ENCODE measurements around the gene TXNL4A. TPM values are rescaled to one million over a fixed set of nuclear protein-coding genes. Genes with fewer than 3 reads are reported as not detected.

TXNL4A gene
- total RNA-seq, 1 donor from 2014 or later: 190 TPM

GRCh38 chr18:79985172-79985571 lies 3.2 kb downstream of the TXNL4A start:
- peaks cover 26% of the 10 kb centered on the region for H3K36me3 Mint-ChIP-seq (ENCODE audit: low read depth)
- no peaks in the 10 kb centered on the region for H3K27me3 Mint-ChIP-seq (ENCODE audit: insufficient read depth)
- DNase-seq (ENCODE audit: low spot score): no peak
- H3K4me1 Mint-ChIP-seq (ENCODE audit: low read depth): peaks cover 47% of the 10 kb centered on the region
- no peaks in the 10 kb centered on the region for H3K9me3 Mint-ChIP-seq
- H3K27ac Mint-ChIP-seq: no peak overlapping the region
- peak overlapping the region; percentile 72 for H3K4me3 Mint-ChIP-seq
- intact Hi-C loops (cut with micrococcal nuclease): loop anchor here (5.0 to 10.0 kb wide), 2 partner anchors 190 to 578 kb away; partner anchors contain the start of gene KCNG2

GRCh38 chr18:79983793-79984192 lies 4.6 kb downstream of the TXNL4A start:
- peaks cover 58% of the 10 kb centered on the region for H3K4me1 Mint-ChIP-seq (ENCODE audit: low read depth)

GRCh38 chr18:79983253-79983652 lies 5.1 kb downstream of the TXNL4A start:
- no peaks in the 10 kb centered on the region for H3K9me3 Mint-ChIP-seq
- H3K27me3 Mint-ChIP-seq (ENCODE audit: insufficient read depth): no peaks in the 10 kb centered on the region
- peaks cover 32% of the 10 kb centered on the region for H3K36me3 Mint-ChIP-seq (ENCODE audit: low read depth)
- H3K27ac Mint-ChIP-seq: no peak overlapping the region
- no peak for DNase-seq (ENCODE audit: low spot score)
- peaks cover 58% of the 10 kb centered on the region for H3K4me1 Mint-ChIP-seq (ENCODE audit: low read depth)
- intact Hi-C loops (cut with micrococcal nuclease): loop anchor here (10.0 kb wide), 1 partner anchor 188 kb away; the partner anchor contains the start of gene KCNG2
- no peak overlapping the region for H3K4me3 Mint-ChIP-seq

More at GRCh38 chr18:79983793-79984192, 4.6 kb downstream of the TXNL4A start:
- DNase-seq (ENCODE audit: low spot score): no peak
- peak overlapping the region; percentile 18 for H3K27ac Mint-ChIP-seq
- intact Hi-C loops (cut with micrococcal nuclease): loop anchor here (10.0 kb wide), 1 partner anchor 189 kb away; the partner anchor contains the start of gene KCNG2
- no peaks in the 10 kb centered on the region for H3K27me3 Mint-ChIP-seq (ENCODE audit: insufficient read depth)
- peaks cover 32% of the 10 kb centered on the region for H3K36me3 Mint-ChIP-seq (ENCODE audit: low read depth)
- H3K9me3 Mint-ChIP-seq: no peaks in the 10 kb centered on the region
- H3K4me3 Mint-ChIP-seq: no peak overlapping the region

- no peaks in the 10 kb centered on the region for H3K9me3 Mint-ChIP-seq
- peak overlapping the region; percentile 59 for H3K27ac Mint-ChIP-seq
- intact Hi-C loops (cut with micrococcal nuclease): loop anchor here (10.0 kb wide), 1 partner anchor 188 kb away; the partner anchor contains the start of gene KCNG2
- no peak overlapping the region for H3K4me3 Mint-ChIP-seq
- DNase-seq (ENCODE audit: low spot score): no peak
- peaks cover 36% of the 10 kb centered on the region for H3K36me3 Mint-ChIP-seq (ENCODE audit: low read depth)
- no peaks in the 10 kb centered on the region for H3K27me3 Mint-ChIP-seq (ENCODE audit: insufficient read depth)
- peaks cover 58% of the 10 kb centered on the region for H3K4me1 Mint-ChIP-seq (ENCODE audit: low read depth)
Measured at GRCh38 chr18:79982736-79983135, 5.6 kb downstream of the TXNL4A start.

GRCh38 chr18:79980585-79980984 lies 7.8 kb downstream of the TXNL4A start:
- H3K27me3 Mint-ChIP-seq (ENCODE audit: insufficient read depth): no peaks in the 10 kb centered on the region
- no peak for DNase-seq (ENCODE audit: low spot score)
- H3K36me3 Mint-ChIP-seq (ENCODE audit: low read depth): peaks cover 30% of the 10 kb centered on the region
- intact Hi-C loops (cut with micrococcal nuclease): loop anchor here (10.0 kb wide), 1 partner anchor 186 kb away; the partner anchor contains the start of gene KCNG2
- no peak overlapping the region for H3K4me3 Mint-ChIP-seq
- peaks cover 43% of the 10 kb centered on the region for H3K4me1 Mint-ChIP-seq (ENCODE audit: low read depth)
- H3K9me3 Mint-ChIP-seq: no peaks in the 10 kb centered on the region
- H3K27ac Mint-ChIP-seq: no peak overlapping the region

GRCh38 chr18:79979843-79980242 lies 8.5 kb downstream of the TXNL4A start:
- no peak overlapping the region for H3K4me3 Mint-ChIP-seq
- peaks cover 26% of the 10 kb centered on the region for H3K36me3 Mint-ChIP-seq (ENCODE audit: low read depth)
- no peaks in the 10 kb centered on the region for H3K27me3 Mint-ChIP-seq (ENCODE audit: insufficient read depth)
- no peak for DNase-seq (ENCODE audit: low spot score)
- no peak overlapping the region for H3K27ac Mint-ChIP-seq
- intact Hi-C loops (cut with micrococcal nuclease): loop anchor here (10.0 kb wide), 1 partner anchor 185 kb away; the partner anchor contains the start of gene KCNG2
- no peaks in the 10 kb centered on the region for H3K9me3 Mint-ChIP-seq
- peaks cover 35% of the 10 kb centered on the region for H3K4me1 Mint-ChIP-seq (ENCODE audit: low read depth)

- peaks cover 30% of the 10 kb centered on the region for H3K36me3 Mint-ChIP-seq (ENCODE audit: low read depth)
- no peak for DNase-seq (ENCODE audit: low spot score)
- no peaks in the 10 kb centered on the region for H3K9me3 Mint-ChIP-seq
- H3K4me1 Mint-ChIP-seq (ENCODE audit: low read depth): peaks cover 12% of the 10 kb centered on the region
- intact Hi-C loops (cut with micrococcal nuclease): no loop called here
- H3K27ac Mint-ChIP-seq: no peak overlapping the region
- no peak overlapping the region for H3K4me3 Mint-ChIP-seq
- no peaks in the 10 kb centered on the region for H3K27me3 Mint-ChIP-seq (ENCODE audit: insufficient read depth)
Measured at GRCh38 chr18:79975985-79976680, 12.2 kb downstream of the TXNL4A start.

GRCh38 chr18:79975043-79975442 lies 13.3 kb downstream of the TXNL4A start:
- H3K27ac Mint-ChIP-seq: no peak overlapping the region

GRCh38 chr18:79974025-79974654 lies 14.2 kb downstream of the TXNL4A start:
- Mint-ChIP-seq H3K27ac (no peak overlapping the region), H3K4me3 (no peak overlapping the region), H3K9me3 (no peaks in the 10 kb centered on the region), H3K27me3 (ENCODE audit: insufficient read depth) (no peaks in the 10 kb centered on the region), H3K36me3 (ENCODE audit: low read depth) (peaks cover 33% of the 10 kb centered on the region), H3K4me1 (ENCODE audit: low read depth) (peaks cover 6% of the 10 kb centered on the region)
- DNase-seq (ENCODE audit: low spot score): no peak
- intact Hi-C loops (cut with micrococcal nuclease): no loop called here

More at GRCh38 chr18:79975043-79975442, 13.3 kb downstream of the TXNL4A start:
- H3K27me3 Mint-ChIP-seq (ENCODE audit: insufficient read depth): no peaks in the 10 kb centered on the region
- intact Hi-C loops (cut with micrococcal nuclease): no loop called here
- peaks cover 10% of the 10 kb centered on the region for H3K4me1 Mint-ChIP-seq (ENCODE audit: low read depth)
- H3K4me3 Mint-ChIP-seq: no peak overlapping the region
- no peaks in the 10 kb centered on the region for H3K9me3 Mint-ChIP-seq
- DNase-seq (ENCODE audit: low spot score): no peak
- peaks cover 34% of the 10 kb centered on the region for H3K36me3 Mint-ChIP-seq (ENCODE audit: low read depth)

- no peak for DNase-seq (ENCODE audit: low spot score)
- peaks cover 6% of the 10 kb centered on the region for H3K4me1 Mint-ChIP-seq (ENCODE audit: low read depth)
- peaks cover 32% of the 10 kb centered on the region for H3K36me3 Mint-ChIP-seq (ENCODE audit: low read depth)
- intact Hi-C loops (cut with micrococcal nuclease): no loop called here
- H3K27me3 Mint-ChIP-seq (ENCODE audit: insufficient read depth): no peaks in the 10 kb centered on the region
- no peaks in the 10 kb centered on the region for H3K9me3 Mint-ChIP-seq
- H3K27ac Mint-ChIP-seq: no peak overlapping the region
- H3K4me3 Mint-ChIP-seq: no peak overlapping the region
Measured at GRCh38 chr18:79973517-79973916, 14.8 kb downstream of the TXNL4A start.

GRCh38 chr18:79972720-79973119 lies 15.6 kb downstream of the TXNL4A start:
- Mint-ChIP-seq H3K27me3 (ENCODE audit: insufficient read depth) (no peaks in the 10 kb centered on the region), H3K36me3 (ENCODE audit: low read depth) (peaks cover 30% of the 10 kb centered on the region)

GRCh38 chr18:79971986-79972385 lies 16.4 kb downstream of the TXNL4A start:
- H3K9me3 Mint-ChIP-seq: no peaks in the 10 kb centered on the region
- intact Hi-C loops (cut with micrococcal nuclease): no loop called here
- DNase-seq (ENCODE audit: low spot score): no peak
- H3K4me1 Mint-ChIP-seq (ENCODE audit: low read depth): peaks cover 6% of the 10 kb centered on the region
- no peak overlapping the region for H3K4me3 Mint-ChIP-seq
- H3K27me3 Mint-ChIP-seq (ENCODE audit: insufficient read depth): no peaks in the 10 kb centered on the region
- H3K27ac Mint-ChIP-seq: no peak overlapping the region
- H3K36me3 Mint-ChIP-seq (ENCODE audit: low read depth): peaks cover 31% of the 10 kb centered on the region

More at GRCh38 chr18:79972720-79973119, 15.6 kb downstream of the TXNL4A start:
- Mint-ChIP-seq H3K27ac (no peak overlapping the region), H3K9me3 (no peaks in the 10 kb centered on the region), H3K4me1 (ENCODE audit: low read depth) (peaks cover 6% of the 10 kb centered on the region), H3K4me3 (no peak overlapping the region)
- intact Hi-C loops (cut with micrococcal nuclease): no loop called here
- no peak for DNase-seq (ENCODE audit: low spot score)

All from activated T-helper 1 cell treated with anti-CD3 and anti-CD28 coated beads, Interleukin-12 subunit alpha, Interleukin-12 subunit beta, Interleukin-2, Interleukin-4 antibody, amounts not matched to agents 30 ng/mL and 10 ng/mL and 1 ng/mL, durations not matched to agents 14 hours and 24 hours and 36 hours (primary cell).